ENCODE measurements around the gene STXBP4.

GRCh38 chr17:55168958-55169687, 200.6 kb downstream of the STXBP4 start:
- TF ChIP-seq CTCF (IDR thresholded peaks at IDR 0.05) (no peak), POLR2A (IDR thresholded peaks at IDR 0.05) (no peak), EP300 (IDR thresholded peaks at IDR 0.05) (no peak), POLR2AphosphoS5 (IDR thresholded peaks at IDR 0.05) (no peak)
